Suppressor macrophage (primary cell): ENCODE measurements around the gene ROBO4.

Source experiments
- DNase-seq, 4 experiments: peaks; one replicate each; pipeline ENCODE4 v3.0.0-alpha.2; 2020 to 2022

The ROBO4 gene

GRCh38 chr11:124889191-124890091 lies 8.2 kb downstream of the ROBO4 start:
- DNase-seq: peak; percentile 53 to 70 (median 60)

DNA sequence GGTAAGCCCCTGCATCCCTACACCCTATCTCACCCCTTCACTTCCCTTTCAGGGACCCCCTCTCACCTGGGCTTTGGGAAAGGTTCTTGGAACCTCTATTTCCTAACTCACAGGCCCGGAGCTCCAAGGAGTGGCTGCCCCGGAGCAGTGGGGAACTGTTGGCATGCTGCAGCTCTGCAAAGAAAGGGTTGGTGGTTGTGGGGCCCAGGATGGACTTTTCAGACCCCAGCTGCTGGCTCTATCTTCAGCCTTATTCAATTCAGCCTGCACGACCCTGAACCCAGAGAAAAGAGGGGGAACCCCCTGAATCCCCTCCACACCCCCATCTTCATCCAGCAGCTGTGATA lies 10.0 kb downstream of the ROBO4 start:
- no peak for DNase-seq

- no peak for DNase-seq
These were observed 10.5 kb downstream of the ROBO4 start for GRCh38 chr11:124886978-124887666.

DNA sequence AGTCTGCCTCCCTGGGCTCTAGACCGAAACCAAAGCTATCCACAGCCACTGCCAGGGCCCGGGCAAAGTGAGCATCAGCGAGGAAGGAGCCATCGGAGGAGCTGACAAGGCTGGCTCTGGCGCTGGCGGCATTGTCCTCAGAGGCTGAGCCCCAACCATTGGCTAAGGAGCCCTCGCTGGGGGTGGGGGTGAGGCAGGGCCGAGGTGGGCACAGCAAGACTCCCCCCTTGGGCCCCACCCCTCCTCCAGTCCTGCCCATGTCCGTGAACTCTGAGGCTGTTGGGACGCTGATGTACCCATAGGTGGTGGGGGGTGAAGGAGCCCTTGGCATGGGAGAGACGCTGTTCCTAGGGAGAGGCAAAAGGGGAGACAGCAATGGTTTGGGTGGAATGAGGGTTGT lies 11.2 kb downstream of the ROBO4 start:
- DNase-seq: no peak

DNA sequence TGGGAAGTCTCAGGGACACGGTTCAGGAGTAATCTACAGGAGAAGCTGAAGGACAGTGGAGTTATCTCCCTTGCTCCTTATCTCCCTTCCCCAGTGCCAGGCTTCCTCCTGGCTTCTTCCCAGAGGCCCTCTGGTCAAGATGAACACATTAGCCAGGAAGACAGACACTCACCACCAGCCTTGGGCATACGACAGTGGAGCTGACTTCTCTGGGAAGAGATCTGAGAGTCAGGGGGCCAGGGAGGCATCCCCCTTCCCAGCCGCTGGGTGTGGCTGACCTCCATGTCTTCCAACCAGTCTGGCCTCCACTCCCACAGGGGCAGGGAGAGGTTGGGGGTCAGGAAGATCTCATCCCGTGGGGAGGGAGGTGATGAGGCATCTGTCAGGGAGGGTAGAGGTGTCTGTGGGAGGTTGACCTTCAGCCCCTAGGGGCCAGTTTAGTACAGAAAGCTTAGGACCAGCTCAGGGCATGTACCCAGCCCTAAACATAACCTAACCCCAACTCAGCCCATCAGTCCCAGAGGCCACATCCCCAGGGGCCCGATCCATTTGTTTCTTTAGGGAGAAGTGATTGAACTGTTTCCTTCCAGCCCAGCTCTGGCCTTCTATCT lies 12.7 kb downstream of the ROBO4 start:
- no peak for DNase-seq

DNA sequence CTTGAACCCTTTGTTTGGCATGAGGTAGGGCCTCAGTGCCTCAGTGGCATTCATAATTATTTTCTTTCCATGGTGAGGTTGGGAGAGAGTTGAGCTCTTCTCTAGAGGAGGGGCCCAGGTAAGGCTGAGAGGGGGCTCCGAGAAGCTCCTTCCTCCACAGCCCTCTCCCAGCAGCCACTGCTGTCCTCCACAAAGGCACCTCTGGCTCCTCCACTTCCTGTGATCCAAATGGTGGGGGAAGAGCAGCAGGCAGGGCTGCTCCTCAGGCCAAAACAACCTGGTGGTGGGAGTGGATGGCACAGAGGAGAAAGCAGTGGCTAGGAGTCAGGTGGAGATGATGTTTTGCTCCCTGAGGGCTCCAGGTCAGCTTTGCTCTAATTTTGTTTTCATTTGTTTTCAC lies 13.3 kb downstream of the ROBO4 start:
- DNase-seq: no peak

- DNase-seq: no peak
These were observed 15.2 kb downstream of the ROBO4 start for GRCh38 chr11:124882339-124883071.

- DNase-seq: no peak
These were observed 16.7 kb downstream of the ROBO4 start for GRCh38 chr11:124880958-124881357.

DNA sequence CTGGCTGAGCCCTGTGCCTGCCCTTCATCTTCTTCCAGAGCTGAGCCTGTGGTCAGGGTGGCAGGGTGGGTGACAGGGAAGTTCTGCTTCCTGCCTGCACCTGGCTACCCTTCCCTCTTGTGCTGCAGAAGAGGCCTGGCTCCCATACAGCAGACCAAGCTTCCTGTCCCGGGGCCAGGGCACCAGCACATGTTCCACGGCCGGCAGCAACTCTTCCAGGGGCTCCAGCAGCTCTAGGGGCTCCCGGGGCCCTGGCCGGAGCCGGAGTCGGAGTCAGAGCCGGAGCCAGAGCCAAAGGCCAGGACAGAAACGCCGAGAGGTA lies 17.4 kb downstream of the ROBO4 start:
- DNase-seq: peak in 1 of 4 experiments; percentile 18

DNA sequence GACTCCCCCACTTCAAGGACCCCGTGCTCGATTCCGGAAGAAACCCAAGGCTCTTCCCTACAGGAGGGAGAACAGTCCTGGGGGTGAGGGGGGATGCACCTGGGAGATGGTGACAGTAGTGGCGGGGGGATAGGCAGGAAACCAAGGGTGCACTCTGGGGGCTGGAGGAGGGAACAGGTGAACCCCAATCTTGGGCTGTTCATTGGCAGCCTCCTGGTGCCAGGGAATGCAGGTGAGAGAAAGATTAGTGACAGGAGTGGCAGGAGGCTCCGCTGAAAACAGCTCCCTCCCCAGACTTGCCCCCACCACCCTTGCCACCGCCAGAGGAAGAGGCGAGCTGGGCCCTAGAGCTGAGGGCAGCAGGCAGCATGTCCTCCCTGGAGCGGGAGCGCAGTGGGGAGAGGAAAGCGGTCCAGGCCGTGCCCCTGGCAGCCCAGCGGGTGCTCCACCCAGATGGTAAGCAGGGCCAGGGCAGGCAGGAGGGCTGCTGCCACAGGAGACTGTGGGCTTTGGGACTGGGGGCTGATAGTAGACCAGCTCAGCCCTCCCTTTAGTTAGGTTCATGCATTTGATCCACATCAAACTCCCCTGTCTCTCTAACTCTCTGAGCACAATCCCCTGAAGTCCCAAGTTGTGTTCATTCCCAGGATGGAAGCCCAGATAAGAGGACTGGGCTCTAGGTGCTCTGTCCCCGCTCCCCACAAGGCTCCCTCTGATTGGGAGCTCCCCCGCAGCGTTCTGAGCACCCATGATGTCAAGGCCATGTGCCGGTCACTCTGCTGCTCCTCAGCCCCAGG lies 18.0 kb downstream of the ROBO4 start:
- DNase-seq: no peak

- DNase-seq: no peak
These were observed 18.7 kb downstream of the ROBO4 start for GRCh38 chr11:124878759-124879492.

DNA sequence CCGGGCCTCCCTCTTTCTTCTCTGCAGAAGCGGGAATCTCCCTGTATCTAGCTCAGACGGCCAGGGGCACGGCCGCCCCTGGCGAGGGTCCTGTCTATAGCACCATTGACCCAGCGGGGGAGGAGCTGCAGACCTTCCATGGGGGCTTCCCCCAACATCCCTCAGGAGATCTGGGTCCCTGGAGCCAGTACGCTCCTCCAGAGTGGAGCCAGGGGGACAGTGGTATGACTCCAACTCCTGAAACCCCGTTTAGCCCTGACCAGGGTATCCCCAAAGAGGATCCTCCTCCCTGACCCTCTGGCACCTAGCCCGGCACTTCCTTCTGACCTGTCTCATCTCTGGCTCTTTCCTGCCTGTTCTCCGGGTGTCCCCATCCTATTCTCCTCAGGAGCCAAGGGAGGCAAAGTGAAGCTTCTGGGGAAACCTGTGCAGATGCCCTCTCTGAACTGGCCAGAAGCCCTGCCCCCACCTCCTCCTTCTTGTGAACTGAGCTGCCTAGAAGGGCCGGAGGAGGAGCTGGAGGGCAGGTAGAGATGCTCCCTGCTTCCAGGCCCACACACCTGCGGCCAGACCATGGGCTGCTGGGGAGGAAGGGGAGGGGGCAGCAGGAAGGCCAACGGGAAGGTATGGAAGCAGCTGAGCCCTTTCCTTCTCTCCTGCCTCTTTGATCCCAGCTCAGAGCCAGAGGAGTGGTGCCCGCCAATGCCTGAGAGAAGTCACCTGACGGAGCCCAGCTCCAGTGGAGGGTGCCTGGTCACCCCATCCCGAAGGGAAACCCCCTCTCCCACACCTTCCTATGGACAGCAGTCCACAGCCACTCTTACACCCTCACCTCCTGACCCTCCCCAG lies 19.5 kb downstream of the ROBO4 start:
- no peak for DNase-seq

DNA sequence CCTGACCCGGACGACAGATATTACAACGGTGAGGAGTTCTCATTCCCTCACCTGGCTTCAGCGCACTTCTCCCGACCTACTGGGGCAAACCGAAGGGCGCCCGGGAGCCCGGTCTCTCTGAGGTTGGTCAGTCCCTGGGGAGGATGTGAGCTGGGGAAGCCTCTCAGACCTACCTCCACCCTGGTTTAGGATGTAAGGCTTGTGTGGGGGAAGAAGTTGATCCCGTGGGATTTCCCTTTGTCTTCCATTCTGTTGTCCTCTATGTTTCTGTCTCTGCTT lies 20.1 kb downstream of the ROBO4 start:
- DNase-seq: no peak

DNA sequence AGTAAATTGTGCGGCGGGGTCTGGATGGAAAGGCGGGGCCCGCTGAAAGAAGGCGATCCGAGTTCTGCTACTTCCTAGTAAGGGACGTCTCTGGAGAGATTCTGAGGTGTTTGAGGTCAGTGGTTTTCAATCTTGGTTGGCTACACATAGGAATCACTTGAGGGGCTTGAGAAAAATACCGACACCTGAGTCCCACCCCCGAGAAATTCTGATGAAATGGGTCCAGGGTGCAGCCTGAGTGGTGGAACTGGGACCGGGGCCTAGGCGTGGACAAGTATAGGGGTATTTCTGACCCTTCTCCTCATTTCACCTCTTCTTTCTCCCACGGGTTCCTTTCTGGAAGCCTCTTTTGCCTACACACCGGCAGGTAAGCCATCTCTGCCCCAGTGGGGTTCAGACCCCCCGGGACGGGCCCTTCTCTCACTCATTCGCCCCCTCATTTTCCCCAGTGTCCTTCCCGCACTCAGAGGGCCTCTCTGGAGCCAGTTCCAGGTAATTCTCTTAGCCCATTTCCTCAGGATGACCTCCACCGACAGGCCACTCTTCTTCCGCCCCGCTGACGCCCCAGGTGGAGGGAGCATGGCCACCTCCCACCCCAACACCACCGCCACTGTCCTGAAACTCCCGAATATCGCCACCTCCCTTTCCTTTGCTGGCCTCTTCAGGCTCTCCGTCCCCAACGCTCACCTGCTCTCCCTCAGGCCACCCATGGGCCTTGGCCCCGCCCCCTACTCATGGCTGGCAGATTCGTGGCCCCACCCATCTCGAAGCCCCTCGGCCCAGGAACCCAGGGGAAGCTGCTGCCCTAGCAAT lies 20.6 kb downstream of the ROBO4 start:
- DNase-seq: no peak

DNA sequence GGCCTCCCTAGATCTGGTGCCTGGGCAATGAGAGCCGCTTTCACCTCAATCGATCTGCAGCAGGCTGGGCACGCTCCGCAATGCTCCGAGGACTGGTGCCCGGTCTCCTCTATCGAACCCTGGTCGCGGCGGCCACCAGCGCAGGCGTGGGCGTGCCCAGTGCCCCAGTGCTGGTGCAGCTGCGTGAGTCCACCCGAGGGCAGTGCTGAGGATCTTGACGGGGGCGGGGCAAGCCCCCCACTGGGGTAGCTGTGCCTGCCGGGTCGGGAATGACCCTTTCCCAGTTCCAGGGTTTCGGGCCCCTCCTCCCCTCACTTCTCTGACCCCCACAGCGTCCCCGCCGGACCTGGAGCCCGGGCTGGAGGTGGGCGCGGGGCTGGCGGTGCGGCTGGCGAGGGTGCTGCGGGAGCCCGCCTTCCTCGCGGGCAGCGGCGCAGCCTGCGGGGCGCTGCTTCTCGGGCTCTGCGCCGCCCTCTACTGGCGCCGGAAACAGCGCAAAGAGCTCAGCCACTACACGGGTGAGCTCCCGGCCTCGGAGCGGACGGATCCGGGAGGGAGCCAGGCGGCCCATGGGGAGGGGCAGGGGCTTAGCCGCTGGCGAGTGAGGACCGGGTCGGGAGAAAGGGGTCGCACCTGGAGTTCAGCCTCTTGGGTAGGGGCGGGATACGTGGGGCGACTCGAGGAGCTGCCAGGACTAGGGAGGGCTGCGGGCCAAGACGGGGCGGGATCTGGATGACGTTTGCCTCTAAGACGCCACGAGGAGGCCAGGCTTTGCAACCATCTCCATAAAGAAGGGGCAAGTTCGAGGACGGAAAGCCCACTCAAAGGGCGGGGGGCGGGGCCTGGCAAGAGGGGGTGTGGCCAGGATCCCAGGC lies 21.5 kb downstream of the ROBO4 start:
- DNase-seq: peak; percentile 81 to 92 (median 88)

DNA sequence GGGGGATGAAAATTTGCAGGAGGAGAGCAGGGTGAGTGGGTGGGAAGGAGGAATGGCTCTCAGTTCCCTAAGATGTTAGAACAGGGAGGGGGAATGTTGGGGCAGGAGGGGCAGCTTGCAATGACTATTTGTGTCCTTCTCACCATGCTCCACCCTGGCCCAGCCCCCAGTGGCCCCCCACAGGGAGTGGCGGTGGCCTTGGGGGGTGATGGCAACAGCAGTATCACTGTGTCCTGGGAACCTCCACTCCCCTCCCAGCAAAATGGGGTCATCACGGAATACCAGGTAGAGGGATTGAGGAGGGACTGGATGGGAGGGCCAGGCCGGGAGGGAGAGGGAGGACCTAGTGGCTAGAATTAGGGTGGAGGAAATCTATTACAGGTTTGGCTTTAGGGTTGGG lies 22.3 kb downstream of the ROBO4 start:
- DNase-seq: no peak

GRCh38 chr11:124874571-124875255 lies 23.0 kb downstream of the ROBO4 start:
- DNase-seq: no peak

DNA sequence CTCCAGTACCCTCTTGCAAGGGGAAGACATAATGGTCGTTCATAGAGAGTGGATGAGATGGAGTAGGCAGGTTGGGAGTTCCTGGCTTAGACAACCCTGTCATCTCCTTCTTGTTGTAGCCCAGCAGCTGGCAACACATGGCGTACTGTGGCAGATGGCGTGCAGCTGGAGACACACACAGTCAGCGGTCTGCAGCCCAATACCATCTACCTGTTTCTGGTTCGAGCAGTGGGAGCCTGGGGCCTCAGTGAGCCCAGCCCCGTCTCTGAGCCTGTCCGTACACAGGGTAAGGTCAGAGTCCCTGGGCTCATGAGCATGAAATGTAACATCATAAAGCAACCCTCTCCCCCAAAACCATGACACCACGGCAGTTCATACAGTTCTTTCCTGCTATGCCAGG lies 23.7 kb downstream of the ROBO4 start:
- no peak for DNase-seq
